SK-N-SH treated with all-trans-retinoic acid at 6 μM for 48 hours (cell line): ENCODE data around the gene CYTH4.

ENCODE experiments used
- ATAC-seq: fragments of 200-7000 bp; cut with Tn5 transposase; 3 replicates; pipeline ENCODE4 v1.9.1; 2020; ENCODE audit warnings: mild to moderate bottlenecking, moderate library complexity
- BACH2 ChIP-seq: fragments of 250-450 bp; sonication (Bioruptor Pico); IDR thresholded peaks from 2 replicates; pipeline ENCODE4 v1.9.0; 2021; ENCODE audit warnings: mild to moderate bottlenecking, borderline replicate concordance
- ISL1 ChIP-seq: fragments of 250-450 bp; sonication (Bioruptor Pico); IDR thresholded peaks from 2 replicates; pipeline ENCODE4 v2.1.2; 2022; ENCODE audit warnings: mild to moderate bottlenecking, moderate library complexity
- OSR1 ChIP-seq: fragments of 250-450 bp; sonication (Bioruptor Pico); IDR thresholded peaks from 2 replicates; pipeline ENCODE4 v1.8.0; 2022; ENCODE audit warnings: moderate library complexity, mild to moderate bottlenecking, inconsistent platforms
- RARB ChIP-seq: fragments of 250-450 bp; sonication (Bioruptor Pico); IDR thresholded peaks from 2 replicates; pipeline ENCODE4 v1.8.0; 2021; ENCODE audit warnings: mild to moderate bottlenecking, moderate library complexity
- SNAI2 ChIP-seq: fragments of 250-450 bp; sonication (Bioruptor Pico); IDR thresholded peaks from 2 replicates; pipeline ENCODE4 v1.5.0; 2020; ENCODE audit warnings: mild to moderate bottlenecking, moderate library complexity
- TCF4 ChIP-seq: fragments of 250-450 bp; sonication (Bioruptor Pico); IDR thresholded peaks from 2 replicates; pipeline ENCODE4 v1.8.0; 2021; ENCODE audit warnings: mild to moderate bottlenecking, moderate library complexity, borderline replicate concordance
- TOX ChIP-seq: fragments of 250-450 bp; sonication (Bioruptor Pico); IDR thresholded peaks from 2 replicates; pipeline ENCODE4 v1.8.0; 2021; ENCODE audit warnings: mild to moderate bottlenecking, moderate library complexity, borderline replicate concordance
- ZC3H10 ChIP-seq: fragments of 250-450 bp; sonication (Bioruptor Pico); IDR thresholded peaks from 2 replicates; pipeline ENCODE4 v1.5.1; 2021; ENCODE audit warnings: mild to moderate bottlenecking, moderate library complexity
- ZFP3 ChIP-seq: fragments of 250-450 bp; sonication (Bioruptor Pico); IDR thresholded peaks from 2 replicates; pipeline ENCODE4 v1.5.0; 2020; ENCODE audit warnings: mild to moderate bottlenecking, moderate library complexity
- ZNF565 ChIP-seq: fragments of 450-650 bp; formaldehyde crosslinking; conservative IDR thresholded peaks from 2 replicates; pipeline ENCODE4 v1.5.0; 2020; ENCODE audit warnings: low read depth, mild to moderate bottlenecking, moderate library complexity
- ZNF70 ChIP-seq: fragments of 450-650 bp; formaldehyde crosslinking; IDR thresholded peaks from 2 replicates; pipeline ENCODE4 v1.5.0; 2020; ENCODE audit warnings: mild to moderate bottlenecking, moderate library complexity
- ZNF8 ChIP-seq: fragments of 450-650 bp; formaldehyde crosslinking; IDR thresholded peaks from 2 replicates; pipeline ENCODE4 v1.5.0; 2020; ENCODE audit warnings: mild to moderate bottlenecking, moderate library complexity
- TF ChIP-seq, protein P1 (sequence below): fragments of 250-450 bp; sonication (Bioruptor Pico); IDR thresholded peaks from 2 replicates; pipeline ENCODE4 v1.8.0; 2021; ENCODE audit warnings: low read depth, mild to moderate bottlenecking, moderate library complexity, borderline replicate concordance
- TF ChIP-seq, protein P2 (sequence below): fragments of 250-450 bp; sonication (Bioruptor Pico); IDR thresholded peaks from 2 replicates; pipeline ENCODE4 v1.8.0; 2020; ENCODE audit warnings: mild to moderate bottlenecking, moderate library complexity, borderline replicate concordance
- TF ChIP-seq, protein P3 (sequence below): fragments of 250-450 bp; sonication (Bioruptor Pico); IDR thresholded peaks from 2 replicates; pipeline ENCODE4 v1.5.1; 2021; ENCODE audit warnings: mild to moderate bottlenecking, moderate library complexity
- TF ChIP-seq, protein P4 (sequence below): fragments of 250-450 bp; sonication (Bioruptor Pico); IDR thresholded peaks from 2 replicates; pipeline ENCODE4 v1.5.0; 2020; ENCODE audit warnings: mild to moderate bottlenecking, moderate library complexity

Gene CYTH4

DNA sequence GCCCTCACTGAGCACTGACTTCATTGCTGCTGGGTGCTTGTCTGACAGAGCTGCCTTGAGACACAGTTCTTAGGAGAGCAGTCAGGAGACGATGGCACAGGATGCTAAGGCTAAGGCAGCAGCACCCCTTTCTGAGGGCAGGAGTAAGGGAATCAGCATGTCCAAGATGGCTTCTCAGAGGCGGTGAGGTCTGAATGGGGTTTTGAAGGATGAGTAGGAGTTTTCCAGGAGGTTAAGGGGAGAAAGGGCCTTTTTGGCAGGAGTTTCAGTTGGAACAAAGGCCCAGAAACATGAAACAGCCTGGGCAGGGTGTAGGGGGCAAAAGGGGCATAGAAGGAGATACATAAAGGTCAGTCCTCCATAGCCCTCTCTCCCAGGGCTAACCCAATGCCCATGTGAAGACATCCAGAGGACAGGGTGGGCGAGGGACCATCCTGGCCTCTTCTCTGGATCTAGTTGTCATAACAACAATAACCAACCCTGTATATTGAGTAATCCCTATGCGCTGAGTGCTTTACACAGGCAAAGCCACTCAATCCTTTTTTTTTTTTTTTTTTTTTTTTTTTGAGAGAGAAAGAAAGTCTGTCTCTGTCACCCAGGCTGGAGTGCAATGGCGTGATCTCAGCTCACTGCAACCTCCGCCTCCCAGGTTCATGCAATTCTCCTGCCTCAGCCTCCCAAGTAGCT is 19.0 kb downstream of the CYTH4 start:
- ATAC-seq, result no peak
- no peak for TF ChIP-seq TCF4 (CRISPR knock-in tag)
- TF ChIP-seq ZFP3, result peak; percentile 99
- TF ChIP-seq RARB (CRISPR knock-in tag), result no peak
- TF ChIP-seq, protein P1, sequence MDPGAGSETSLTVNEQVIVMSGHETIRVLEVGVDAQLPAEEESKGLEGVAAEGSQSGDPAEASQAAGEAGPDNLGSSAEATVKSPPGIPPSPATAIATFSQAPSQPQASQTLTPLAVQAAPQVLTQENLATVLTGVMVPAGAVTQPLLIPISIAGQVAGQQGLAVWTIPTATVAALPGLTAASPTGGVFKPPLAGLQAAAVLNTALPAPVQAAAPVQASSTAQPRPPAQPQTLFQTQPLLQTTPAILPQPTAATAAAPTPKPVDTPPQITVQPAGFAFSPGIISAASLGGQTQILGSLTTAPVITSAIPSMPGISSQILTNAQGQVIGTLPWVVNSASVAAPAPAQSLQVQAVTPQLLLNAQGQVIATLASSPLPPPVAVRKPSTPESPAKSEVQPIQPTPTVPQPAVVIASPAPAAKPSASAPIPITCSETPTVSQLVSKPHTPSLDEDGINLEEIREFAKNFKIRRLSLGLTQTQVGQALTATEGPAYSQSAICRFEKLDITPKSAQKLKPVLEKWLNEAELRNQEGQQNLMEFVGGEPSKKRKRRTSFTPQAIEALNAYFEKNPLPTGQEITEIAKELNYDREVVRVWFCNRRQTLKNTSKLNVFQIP (CRISPR knock-in tag), result no peak
- no peak for TF ChIP-seq ISL1 (CRISPR knock-in tag)
- TF ChIP-seq OSR1 (CRISPR knock-in tag), result no peak

DNA sequence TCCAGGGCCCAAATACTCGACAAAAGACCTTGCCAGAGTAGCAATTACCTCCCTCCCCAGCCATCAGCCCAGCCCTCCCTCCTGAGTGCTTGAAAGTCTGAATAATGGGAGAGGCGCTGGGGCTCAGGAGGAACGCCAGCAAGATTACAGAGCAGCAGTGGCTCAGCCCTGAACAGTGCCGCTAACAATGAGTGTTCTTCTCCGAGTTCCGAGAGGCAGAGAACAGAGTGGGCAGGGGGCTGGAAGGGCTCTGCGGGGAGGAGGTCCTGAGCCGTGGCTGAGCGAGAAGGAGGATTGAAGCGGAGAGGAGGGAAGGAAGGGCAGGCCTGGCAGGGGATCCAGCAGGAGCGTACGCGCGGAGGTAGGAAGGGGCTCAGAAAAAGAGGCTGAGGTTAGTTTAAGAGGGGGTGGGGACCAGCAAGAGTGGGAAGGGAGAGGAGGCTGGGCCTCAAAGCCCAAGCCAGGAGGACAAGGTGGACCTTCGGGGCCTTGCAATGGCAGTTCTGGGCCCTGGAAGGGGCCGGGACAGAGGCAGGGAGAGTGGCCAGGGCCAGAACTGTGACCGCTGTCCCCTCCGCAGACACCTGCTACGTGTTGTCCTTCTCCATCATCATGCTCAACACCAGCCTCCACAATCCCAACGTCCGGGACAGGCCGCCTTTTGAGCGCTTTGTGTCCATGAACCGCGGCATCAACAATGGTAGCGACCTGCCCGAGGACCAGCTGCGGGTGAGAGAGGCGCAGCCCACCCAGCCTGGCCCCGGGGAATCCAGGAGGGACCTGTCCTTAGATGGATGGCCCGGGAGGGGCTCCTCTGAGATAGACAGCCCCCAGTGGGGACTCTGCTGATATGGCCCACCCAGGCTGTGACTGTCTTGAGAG is 20.6 kb downstream of the CYTH4 start:
- no peak for ATAC-seq
- TF ChIP-seq ZNF8, result no peak
- TF ChIP-seq ZFP3, result no peak
- no peak for TF ChIP-seq BACH2 (CRISPR knock-in tag)
- TF ChIP-seq TOX (CRISPR knock-in tag), result no peak

DNA sequence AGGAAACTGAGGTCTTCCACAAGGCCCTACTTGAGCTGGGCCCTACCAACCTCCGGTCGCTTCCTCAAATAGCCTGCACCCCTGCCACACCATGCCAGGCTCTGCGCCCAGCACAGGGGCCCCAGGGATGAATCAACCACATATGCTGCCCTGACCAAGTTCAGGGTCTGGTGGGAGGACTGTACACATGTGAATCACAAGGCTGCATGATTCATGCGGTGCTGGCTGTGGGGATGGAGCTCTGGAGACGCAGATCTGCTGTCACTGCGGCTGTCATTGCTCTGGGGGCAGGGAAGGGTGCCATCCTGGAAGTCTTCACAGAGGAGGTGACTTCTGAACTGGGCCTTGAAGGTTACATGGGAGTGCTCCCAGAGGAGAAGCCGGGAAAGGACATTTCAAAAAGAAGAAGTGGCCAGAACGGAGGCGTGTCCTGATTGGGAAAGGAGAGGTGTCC is 21.5 kb downstream of the CYTH4 start:
- TF ChIP-seq ZNF565 (CRISPR knock-in tag), result no peak
- peak; percentile 99 for TF ChIP-seq ZFP3
- peak; percentile 77 for ATAC-seq

DNA sequence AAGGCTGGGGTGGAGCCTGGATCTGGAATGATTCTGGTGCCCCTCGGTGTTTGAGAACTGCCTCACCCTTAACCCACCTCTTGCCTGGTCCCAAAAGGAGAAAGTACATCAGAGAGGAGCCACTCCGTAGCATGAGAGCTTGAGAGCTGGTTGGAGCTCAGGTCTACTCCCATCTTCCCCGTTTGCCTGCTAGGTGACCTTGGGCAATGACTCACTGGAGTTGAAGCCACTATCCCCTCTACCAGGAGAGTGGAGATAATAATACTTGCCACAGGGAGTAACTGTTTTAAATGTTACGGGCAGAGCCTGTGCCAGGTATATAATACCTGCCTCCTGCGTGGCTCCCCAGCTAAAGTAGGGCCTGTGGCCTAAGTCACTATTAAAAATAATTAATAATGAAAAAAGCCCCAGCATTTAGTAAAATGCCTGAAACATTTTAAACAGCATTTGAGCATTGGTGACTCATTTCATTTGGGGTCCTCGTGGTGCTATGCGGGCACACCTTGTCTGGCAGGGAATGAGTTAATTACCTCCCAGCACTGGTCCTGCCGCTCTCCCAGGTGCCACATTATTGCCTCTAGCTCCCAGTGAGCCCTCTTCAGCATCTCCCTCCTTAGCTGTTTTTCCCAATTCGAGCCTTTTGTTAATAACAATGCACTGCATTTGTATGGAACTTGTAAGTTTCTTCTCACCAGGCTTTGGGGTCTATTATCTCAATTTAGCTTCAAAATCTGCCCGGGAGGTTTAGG is 22.5 kb downstream of the CYTH4 start:
- TF ChIP-seq SNAI2, result no peak
- TF ChIP-seq, protein P2, sequence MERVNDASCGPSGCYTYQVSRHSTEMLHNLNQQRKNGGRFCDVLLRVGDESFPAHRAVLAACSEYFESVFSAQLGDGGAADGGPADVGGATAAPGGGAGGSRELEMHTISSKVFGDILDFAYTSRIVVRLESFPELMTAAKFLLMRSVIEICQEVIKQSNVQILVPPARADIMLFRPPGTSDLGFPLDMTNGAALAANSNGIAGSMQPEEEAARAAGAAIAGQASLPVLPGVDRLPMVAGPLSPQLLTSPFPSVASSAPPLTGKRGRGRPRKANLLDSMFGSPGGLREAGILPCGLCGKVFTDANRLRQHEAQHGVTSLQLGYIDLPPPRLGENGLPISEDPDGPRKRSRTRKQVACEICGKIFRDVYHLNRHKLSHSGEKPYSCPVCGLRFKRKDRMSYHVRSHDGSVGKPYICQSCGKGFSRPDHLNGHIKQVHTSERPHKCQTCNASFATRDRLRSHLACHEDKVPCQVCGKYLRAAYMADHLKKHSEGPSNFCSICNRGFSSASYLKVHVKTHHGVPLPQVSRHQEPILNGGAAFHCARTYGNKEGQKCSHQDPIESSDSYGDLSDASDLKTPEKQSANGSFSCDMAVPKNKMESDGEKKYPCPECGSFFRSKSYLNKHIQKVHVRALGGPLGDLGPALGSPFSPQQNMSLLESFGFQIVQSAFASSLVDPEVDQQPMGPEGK (CRISPR knock-in tag), result no peak
- peak; percentile 32; the same call in 2 of the 3 replicates for ATAC-seq

DNA sequence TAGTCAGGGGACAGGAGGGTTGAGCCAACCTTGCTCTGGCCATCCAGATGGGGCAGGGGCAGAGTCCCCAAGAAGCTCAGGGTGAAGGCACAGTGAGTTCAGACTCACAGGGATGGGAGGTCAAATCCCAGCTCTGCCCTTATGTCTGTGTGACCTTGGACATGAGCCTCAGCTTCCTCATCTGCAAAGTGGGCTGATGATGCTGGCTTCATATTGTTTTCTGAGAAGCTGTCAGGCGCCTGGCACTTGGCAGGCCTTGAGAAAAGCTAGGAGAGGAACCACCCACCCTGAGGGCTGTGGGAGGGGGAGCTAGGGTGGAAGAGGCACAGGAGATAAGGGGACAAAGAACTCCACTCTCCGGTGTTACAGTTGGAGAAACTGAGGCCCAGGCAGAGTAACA is 23.6 kb downstream of the CYTH4 start:
- no peak for ATAC-seq
- no peak for TF ChIP-seq ZFP3
- no peak for TF ChIP-seq ZNF70
- TF ChIP-seq ZC3H10 (CRISPR knock-in tag), result no peak
- TF ChIP-seq, protein P3, sequence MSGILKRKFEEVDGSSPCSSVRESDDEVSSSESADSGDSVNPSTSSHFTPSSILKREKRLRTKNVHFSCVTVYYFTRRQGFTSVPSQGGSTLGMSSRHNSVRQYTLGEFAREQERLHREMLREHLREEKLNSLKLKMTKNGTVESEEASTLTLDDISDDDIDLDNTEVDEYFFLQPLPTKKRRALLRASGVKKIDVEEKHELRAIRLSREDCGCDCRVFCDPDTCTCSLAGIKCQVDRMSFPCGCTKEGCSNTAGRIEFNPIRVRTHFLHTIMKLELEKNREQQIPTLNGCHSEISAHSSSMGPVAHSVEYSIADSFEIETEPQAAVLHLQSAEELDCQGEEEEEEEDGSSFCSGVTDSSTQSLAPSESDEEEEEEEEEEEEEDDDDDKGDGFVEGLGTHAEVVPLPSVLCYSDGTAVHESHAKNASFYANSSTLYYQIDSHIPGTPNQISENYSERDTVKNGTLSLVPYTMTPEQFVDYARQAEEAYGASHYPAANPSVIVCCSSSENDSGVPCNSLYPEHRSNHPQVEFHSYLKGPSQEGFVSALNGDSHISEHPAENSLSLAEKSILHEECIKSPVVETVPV, result no peak
- TF ChIP-seq, protein P4, sequence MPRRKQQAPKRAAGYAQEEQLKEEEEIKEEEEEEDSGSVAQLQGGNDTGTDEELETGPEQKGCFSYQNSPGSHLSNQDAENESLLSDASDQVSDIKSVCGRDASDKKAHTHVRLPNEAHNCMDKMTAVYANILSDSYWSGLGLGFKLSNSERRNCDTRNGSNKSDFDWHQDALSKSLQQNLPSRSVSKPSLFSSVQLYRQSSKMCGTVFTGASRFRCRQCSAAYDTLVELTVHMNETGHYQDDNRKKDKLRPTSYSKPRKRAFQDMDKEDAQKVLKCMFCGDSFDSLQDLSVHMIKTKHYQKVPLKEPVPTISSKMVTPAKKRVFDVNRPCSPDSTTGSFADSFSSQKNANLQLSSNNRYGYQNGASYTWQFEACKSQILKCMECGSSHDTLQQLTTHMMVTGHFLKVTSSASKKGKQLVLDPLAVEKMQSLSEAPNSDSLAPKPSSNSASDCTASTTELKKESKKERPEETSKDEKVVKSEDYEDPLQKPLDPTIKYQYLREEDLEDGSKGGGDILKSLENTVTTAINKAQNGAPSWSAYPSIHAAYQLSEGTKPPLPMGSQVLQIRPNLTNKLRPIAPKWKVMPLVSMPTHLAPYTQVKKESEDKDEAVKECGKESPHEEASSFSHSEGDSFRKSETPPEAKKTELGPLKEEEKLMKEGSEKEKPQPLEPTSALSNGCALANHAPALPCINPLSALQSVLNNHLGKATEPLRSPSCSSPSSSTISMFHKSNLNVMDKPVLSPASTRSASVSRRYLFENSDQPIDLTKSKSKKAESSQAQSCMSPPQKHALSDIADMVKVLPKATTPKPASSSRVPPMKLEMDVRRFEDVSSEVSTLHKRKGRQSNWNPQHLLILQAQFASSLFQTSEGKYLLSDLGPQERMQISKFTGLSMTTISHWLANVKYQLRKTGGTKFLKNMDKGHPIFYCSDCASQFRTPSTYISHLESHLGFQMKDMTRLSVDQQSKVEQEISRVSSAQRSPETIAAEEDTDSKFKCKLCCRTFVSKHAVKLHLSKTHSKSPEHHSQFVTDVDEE (CRISPR knock-in tag), result no peak
- no peak for TF ChIP-seq SNAI2
- no peak for TF ChIP-seq RARB (CRISPR knock-in tag)
